GM18909 (cell line): Measurements from ENCODE around the gene BBX.

Experiments used
- ATAC-seq: cut with Tn5 transposase; IDR thresholded peaks from one replicate; pipeline ENCODE4 v1.9.1; 2021; ENCODE audit warnings: mild to moderate bottlenecking; ENCODE audit not compliant: unreplicated experiment, poor library complexity

The BBX gene

GRCh38 chr3:107522510-107523288 lies at the start of gene BBX:
BBX (plus strand) TSS chr3:107522962; CDS start chr3:107710461, 187,499 bp downstream.
- ATAC-seq = peak; percentile 94

- ATAC-seq = no peak
These were observed 46.3 kb upstream of the BBX start for GRCh38 chr3:107476462-107476861.

- ATAC-seq = no peak
These were observed 35.3 kb upstream of the BBX start for GRCh38 chr3:107487490-107487889.

- no peak for ATAC-seq
These were observed 33.8 kb upstream of the BBX start for GRCh38 chr3:107488942-107489341.

- ATAC-seq = no peak
These were observed 29.6 kb upstream of the BBX start for GRCh38 chr3:107493134-107493533.

GRCh38 chr3:107496855-107497254 lies 25.9 kb upstream of the BBX start:
- no peak for ATAC-seq

GRCh38 chr3:107498646-107499045 lies 24.1 kb upstream of the BBX start:
- ATAC-seq = no peak

- ATAC-seq = no peak
These were observed 16.3 kb upstream of the BBX start for GRCh38 chr3:107506458-107506857.

- ATAC-seq = no peak
These were observed 14.4 kb upstream of the BBX start for GRCh38 chr3:107508331-107508730.

GRCh38 chr3:107512108-107512507 lies 10.7 kb upstream of the BBX start:
- ATAC-seq = no peak

- no peak for ATAC-seq
These were observed 8.3 kb upstream of the BBX start for GRCh38 chr3:107514453-107514852.

GRCh38 chr3:107516475-107516874 lies 6.3 kb upstream of the BBX start:
- ATAC-seq = no peak

- no peak for ATAC-seq
These were observed 2.2 kb upstream of the BBX start for GRCh38 chr3:107520535-107520934.

- ATAC-seq = no peak
These were observed 1.2 kb upstream of the BBX start for GRCh38 chr3:107521469-107522059.

GRCh38 chr3:107523289-107523538 lies 452 bp downstream of the BBX start:
- ATAC-seq = peak; percentile 37

GRCh38 chr3:107523539-107524325 lies 970 bp downstream of the BBX start:
- peak; percentile 30 for ATAC-seq

- no peak for ATAC-seq
These were observed 1.6 kb downstream of the BBX start for GRCh38 chr3:107524326-107524840.

- no peak for ATAC-seq
These were observed 2.3 kb downstream of the BBX start for GRCh38 chr3:107524841-107525643.

GRCh38 chr3:107525644-107526305 lies 3.0 kb downstream of the BBX start:
- no peak for ATAC-seq

- ATAC-seq = no peak
These were observed 9.2 kb downstream of the BBX start for GRCh38 chr3:107531917-107532469.
